ENCODE measurements around the gene GRAMD4.

The GRAMD4 gene

GRCh38 chr22:46659791-46660186, 39.6 kb downstream of the GRAMD4 start:
- H3K36me3 ChIP-seq (replicated peaks): no peaks in the 10 kb centered on the region
- no peak overlapping the region for H3K4me3 ChIP-seq (ENCODE audit: low read depth, low read length)
- in situ Hi-C loops (cut with HindIII; ENCODE audit: low pct_ligation_motif_present, low sequenced_read_pairs): no loop called here
- no peak for TF ChIP-seq CTCF (IDR thresholded peaks at IDR 0.05; ENCODE audit: low read depth, low read length, missing control alignments)
- H3K27ac ChIP-seq: no peak overlapping the region
- DNase-seq: no peak
- H3K27me3 ChIP-seq (replicated peaks): no peaks in the 10 kb centered on the region

GRCh38 chr22:46660604-46661201, 40.5 kb downstream of the GRAMD4 start:
- no peaks in the 10 kb centered on the region for H3K36me3 ChIP-seq (replicated peaks)
- H3K27me3 ChIP-seq (replicated peaks): no peaks in the 10 kb centered on the region
- no peak overlapping the region for H3K4me3 ChIP-seq (ENCODE audit: low read depth, low read length)
- DNase-seq: no peak
- peak; percentile 7 for TF ChIP-seq CTCF (IDR thresholded peaks at IDR 0.05; ENCODE audit: low read depth, low read length, missing control alignments)
- H3K27ac ChIP-seq: no peak overlapping the region
- in situ Hi-C loops (cut with HindIII; ENCODE audit: low pct_ligation_motif_present, low sequenced_read_pairs): no loop called here

- Histone ChIP-seq H3K27ac (no peak overlapping the region), H3K27me3 (replicated peaks) (no peaks in the 10 kb centered on the region), H3K36me3 (replicated peaks) (no peaks in the 10 kb centered on the region), H3K4me3 (ENCODE audit: low read depth, low read length) (no peak overlapping the region)
- in situ Hi-C loops (cut with HindIII; ENCODE audit: low pct_ligation_motif_present, low sequenced_read_pairs): no loop called here
- no peak for TF ChIP-seq CTCF (IDR thresholded peaks at IDR 0.05; ENCODE audit: low read depth, low read length, missing control alignments)
- DNase-seq: peak; percentile 66
Measured at GRCh38 chr22:46661221-46661851, 41.1 kb downstream of the GRAMD4 start.

- Histone ChIP-seq H3K36me3 (replicated peaks) (no peaks in the 10 kb centered on the region), H3K27ac (no peak overlapping the region), H3K4me3 (ENCODE audit: low read depth, low read length) (no peak overlapping the region), H3K27me3 (replicated peaks) (no peaks in the 10 kb centered on the region)
- in situ Hi-C loops (cut with HindIII; ENCODE audit: low pct_ligation_motif_present, low sequenced_read_pairs): no loop called here
- no peak for DNase-seq
- no peak for TF ChIP-seq CTCF (IDR thresholded peaks at IDR 0.05; ENCODE audit: low read depth, low read length, missing control alignments)
Measured at GRCh38 chr22:46662226-46662625, 42.0 kb downstream of the GRAMD4 start.

- H3K27me3 ChIP-seq (replicated peaks): no peaks in the 10 kb centered on the region
- no peak for TF ChIP-seq CTCF (IDR thresholded peaks at IDR 0.05; ENCODE audit: low read depth, low read length, missing control alignments)
- DNase-seq: no peak
- no peak overlapping the region for H3K27ac ChIP-seq
- in situ Hi-C loops (cut with HindIII; ENCODE audit: low pct_ligation_motif_present, low sequenced_read_pairs): no loop called here
- no peak overlapping the region for H3K4me3 ChIP-seq (ENCODE audit: low read depth, low read length)
- H3K36me3 ChIP-seq (replicated peaks): no peaks in the 10 kb centered on the region
Measured at GRCh38 chr22:46663001-46663400, 42.8 kb downstream of the GRAMD4 start.

Data from brain microvascular endothelial cell (primary cell).